Measurements from ENCODE around the gene GOLGA8J.

Gene GOLGA8J

GRCh38 chr15:30043211-30043655 lies 39.5 kb upstream of the GOLGA8J start:
- peak; percentile 60 for TF ChIP-seq CTCF (IDR thresholded peaks at IDR 0.05)

GRCh38 chr15:30044377-30044776 lies 38.4 kb upstream of the GOLGA8J start:
- TF ChIP-seq CTCF (IDR thresholded peaks at IDR 0.05) = no peak

GRCh38 chr15:30046430-30046829 lies 36.3 kb upstream of the GOLGA8J start:
- no peak for TF ChIP-seq CTCF (IDR thresholded peaks at IDR 0.05)

GRCh38 chr15:30055604-30056003 lies 27.2 kb upstream of the GOLGA8J start:
- TF ChIP-seq CTCF (IDR thresholded peaks at IDR 0.05) = no peak

GRCh38 chr15:30056166-30056565 lies 26.6 kb upstream of the GOLGA8J start:
- no peak for TF ChIP-seq CTCF (IDR thresholded peaks at IDR 0.05)

GRCh38 chr15:30059771-30060170 lies 23.0 kb upstream of the GOLGA8J start:
- TF ChIP-seq CTCF (IDR thresholded peaks at IDR 0.05) = no peak

GRCh38 chr15:30062881-30063280 lies 19.9 kb upstream of the GOLGA8J start:
- no peak for TF ChIP-seq CTCF (IDR thresholded peaks at IDR 0.05)

- no peak for TF ChIP-seq CTCF (IDR thresholded peaks at IDR 0.05)
Measured at GRCh38 chr15:30063835-30064546, 18.8 kb upstream of the GOLGA8J start.

Measured in LNCAP (cell line).